ENCODE measurements around the gene YWHAB.
"Not testable (repeated sequence)": the region's sequence is repeated elsewhere in the genome, so short reads cannot be mapped to it uniquely, and the experiment has no call there.

YWHAB gene

GRCh38 chr20:44882360-44882759, 3.1 kb upstream of the YWHAB start:
- H3K4me1 ChIP-seq (ENCODE audit: insufficient read depth, low read length), result peaks cover 20% of the 10 kb centered on the region
- H3K27me3 ChIP-seq (ENCODE audit: control insufficient read depth in 1 of 2, insufficient read depth in 2 of 2, low read length in 2 of 2); H3K9ac ChIP-seq (ENCODE audit: low read length); H3K27ac ChIP-seq (ENCODE audit: low read depth, low read length); H3K9me3 ChIP-seq (ENCODE audit: low read length); H3K36me3 ChIP-seq (ENCODE audit: insufficient read depth, low read length); H3K4me3 ChIP-seq (ENCODE audit: low read depth in 1 of 2, low read length in 2 of 2): not testable (repeated sequence)

GRCh38 chr20:44883214-44883902, 2.1 kb upstream of the YWHAB start:
- no peaks in the 10 kb centered on the region for H3K9me3 ChIP-seq (ENCODE audit: low read length)
- peaks cover 29% of the 10 kb centered on the region for H3K4me1 ChIP-seq (ENCODE audit: insufficient read depth, low read length)
- H3K4me3 ChIP-seq (ENCODE audit: low read depth in 1 of 2, low read length in 2 of 2), result no peak overlapping the region
- H3K9ac ChIP-seq (ENCODE audit: low read length), result no peak overlapping the region
- peaks cover 7% of the 10 kb centered on the region for H3K36me3 ChIP-seq (ENCODE audit: insufficient read depth, low read length)
- no peak overlapping the region for H3K27ac ChIP-seq (ENCODE audit: low read depth, low read length)
- no peaks in the 10 kb centered on the region for H3K27me3 ChIP-seq (ENCODE audit: control insufficient read depth in 1 of 2, insufficient read depth in 2 of 2, low read length in 2 of 2)

GRCh38 chr20:44884907-44885391, 556 bp upstream of the YWHAB start:
- Histone ChIP-seq H3K36me3 (ENCODE audit: insufficient read depth, low read length) (peaks cover 7% of the 10 kb centered on the region), H3K9me3 (ENCODE audit: low read length) (no peaks in the 10 kb centered on the region), H3K4me1 (ENCODE audit: insufficient read depth, low read length) (peaks cover 44% of the 10 kb centered on the region), H3K27ac (ENCODE audit: low read depth, low read length) (peak overlapping the region; percentile 78), H3K4me3 (ENCODE audit: low read depth in 1 of 2, low read length in 2 of 2) (peak overlapping the region; percentile 71 to 98), H3K27me3 (ENCODE audit: control insufficient read depth in 1 of 2, insufficient read depth in 2 of 2, low read length in 2 of 2) (no peaks in the 10 kb centered on the region), H3K9ac (ENCODE audit: low read length) (peak overlapping the region; percentile 54)

- peak overlapping the region; percentile 91 for H3K9ac ChIP-seq (ENCODE audit: low read length)
- H3K9me3 ChIP-seq (ENCODE audit: low read length), result no peaks in the 10 kb centered on the region
- peaks cover 7% of the 10 kb centered on the region for H3K36me3 ChIP-seq (ENCODE audit: insufficient read depth, low read length)
- H3K27me3 ChIP-seq (ENCODE audit: control insufficient read depth in 1 of 2, insufficient read depth in 2 of 2, low read length in 2 of 2), result no peaks in the 10 kb centered on the region
- peaks cover 46% of the 10 kb centered on the region for H3K4me1 ChIP-seq (ENCODE audit: insufficient read depth, low read length)
- peak overlapping the region; percentile 62 to 98 for H3K4me3 ChIP-seq (ENCODE audit: low read depth in 1 of 2, low read length in 2 of 2)
- H3K27ac ChIP-seq (ENCODE audit: low read depth, low read length), result peak overlapping the region; percentile 78
Observed at GRCh38 chr20:44886266-44886651, 754 bp downstream of the YWHAB start.

- Histone ChIP-seq H3K4me3 (ENCODE audit: low read depth in 1 of 2, low read length in 2 of 2) (peak overlapping the region; percentile 62 to 98), H3K9ac (ENCODE audit: low read length) (peak overlapping the region; percentile 91), H3K27ac (ENCODE audit: low read depth, low read length) (no peak overlapping the region), H3K36me3 (ENCODE audit: insufficient read depth, low read length) (peaks cover 7% of the 10 kb centered on the region), H3K4me1 (ENCODE audit: insufficient read depth, low read length) (peaks cover 50% of the 10 kb centered on the region), H3K27me3 (ENCODE audit: control insufficient read depth in 1 of 2, insufficient read depth in 2 of 2, low read length in 2 of 2) (no peaks in the 10 kb centered on the region), H3K9me3 (ENCODE audit: low read length) (no peaks in the 10 kb centered on the region)
Observed at GRCh38 chr20:44886828-44887227, 1.3 kb downstream of the YWHAB start.

- Histone ChIP-seq H3K27me3 (ENCODE audit: control insufficient read depth in 1 of 2, insufficient read depth in 2 of 2, low read length in 2 of 2) (no peaks in the 10 kb centered on the region), H3K27ac (ENCODE audit: low read depth, low read length) (no peak overlapping the region), H3K9me3 (ENCODE audit: low read length) (no peaks in the 10 kb centered on the region), H3K4me1 (ENCODE audit: insufficient read depth, low read length) (peaks cover 50% of the 10 kb centered on the region), H3K36me3 (ENCODE audit: insufficient read depth, low read length) (peaks cover 7% of the 10 kb centered on the region), H3K9ac (ENCODE audit: low read length) (peak overlapping the region; percentile 11), H3K4me3 (ENCODE audit: low read depth in 1 of 2, low read length in 2 of 2) (peak overlapping the region in 1 of 2 donors; percentile 62)
Observed at GRCh38 chr20:44887466-44887865, 2.0 kb downstream of the YWHAB start.

GRCh38 chr20:44888226-44889103, 3.0 kb downstream of the YWHAB start:
- Histone ChIP-seq H3K27me3 (ENCODE audit: control insufficient read depth in 1 of 2, insufficient read depth in 2 of 2, low read length in 2 of 2) (no peaks in the 10 kb centered on the region), H3K4me3 (ENCODE audit: low read depth in 1 of 2, low read length in 2 of 2) (no peak overlapping the region), H3K36me3 (ENCODE audit: insufficient read depth, low read length) (peaks cover 7% of the 10 kb centered on the region), H3K27ac (ENCODE audit: low read depth, low read length) (no peak overlapping the region), H3K9me3 (ENCODE audit: low read length) (no peaks in the 10 kb centered on the region), H3K9ac (ENCODE audit: low read length) (no peak overlapping the region), H3K4me1 (ENCODE audit: insufficient read depth, low read length) (peaks cover 50% of the 10 kb centered on the region)

- Histone ChIP-seq H3K36me3 (ENCODE audit: insufficient read depth, low read length) (peaks cover 7% of the 10 kb centered on the region), H3K27me3 (ENCODE audit: control insufficient read depth in 1 of 2, insufficient read depth in 2 of 2, low read length in 2 of 2) (no peaks in the 10 kb centered on the region), H3K9ac (ENCODE audit: low read length) (no peak overlapping the region), H3K4me3 (ENCODE audit: low read depth in 1 of 2, low read length in 2 of 2) (no peak overlapping the region), H3K27ac (ENCODE audit: low read depth, low read length) (no peak overlapping the region), H3K9me3 (ENCODE audit: low read length) (no peaks in the 10 kb centered on the region), H3K4me1 (ENCODE audit: insufficient read depth, low read length) (peaks cover 44% of the 10 kb centered on the region)
Observed at GRCh38 chr20:44891826-44892225, 6.3 kb downstream of the YWHAB start.

- no peaks in the 10 kb centered on the region for H3K27me3 ChIP-seq (ENCODE audit: control insufficient read depth in 1 of 2, insufficient read depth in 2 of 2, low read length in 2 of 2)
- H3K9me3 ChIP-seq (ENCODE audit: low read length), result no peaks in the 10 kb centered on the region
- no peak overlapping the region for H3K4me3 ChIP-seq (ENCODE audit: low read depth in 1 of 2, low read length in 2 of 2)
- no peaks in the 10 kb centered on the region for H3K36me3 ChIP-seq (ENCODE audit: insufficient read depth, low read length)
- no peak overlapping the region for H3K9ac ChIP-seq (ENCODE audit: low read length)
- H3K27ac ChIP-seq (ENCODE audit: low read depth, low read length), result no peak overlapping the region
- H3K4me1 ChIP-seq (ENCODE audit: insufficient read depth, low read length), result peaks cover 14% of the 10 kb centered on the region
Observed at GRCh38 chr20:44894959-44895358, 9.5 kb downstream of the YWHAB start.

GRCh38 chr20:44896583-44896982, 11.1 kb downstream of the YWHAB start:
- no peaks in the 10 kb centered on the region for H3K9me3 ChIP-seq (ENCODE audit: low read length)
- H3K9ac ChIP-seq (ENCODE audit: low read length), result no peak overlapping the region
- peaks cover 6% of the 10 kb centered on the region for H3K36me3 ChIP-seq (ENCODE audit: insufficient read depth, low read length)
- no peaks in the 10 kb centered on the region for H3K27me3 ChIP-seq (ENCODE audit: control insufficient read depth in 1 of 2, insufficient read depth in 2 of 2, low read length in 2 of 2)
- H3K27ac ChIP-seq (ENCODE audit: low read depth, low read length), result no peak overlapping the region
- peaks cover 9% of the 10 kb centered on the region for H3K4me1 ChIP-seq (ENCODE audit: insufficient read depth, low read length)
- H3K4me3 ChIP-seq (ENCODE audit: low read depth in 1 of 2, low read length in 2 of 2), result no peak overlapping the region

- Histone ChIP-seq H3K9ac (ENCODE audit: low read length) (no peak overlapping the region), H3K4me1 (ENCODE audit: insufficient read depth, low read length) (peaks cover 9% of the 10 kb centered on the region), H3K36me3 (ENCODE audit: insufficient read depth, low read length) (peaks cover 11% of the 10 kb centered on the region), H3K4me3 (ENCODE audit: low read depth in 1 of 2, low read length in 2 of 2) (no peak overlapping the region), H3K9me3 (ENCODE audit: low read length) (no peaks in the 10 kb centered on the region), H3K27me3 (ENCODE audit: control insufficient read depth in 1 of 2, insufficient read depth in 2 of 2, low read length in 2 of 2) (no peaks in the 10 kb centered on the region), H3K27ac (ENCODE audit: low read depth, low read length) (no peak overlapping the region)
Observed at GRCh38 chr20:44897133-44897532, 11.6 kb downstream of the YWHAB start.

Data from muscle layer of colon (tissue), 2 donors.